Body of pancreas (tissue), 4 donors: Measurements from ENCODE around the gene BABAM1.

Source experiments
- CTCF ChIP-seq, 7 experiments: fragments of 450-650 bp in 4 of 7; fragments of 200-600 bp in 3 of 7; sonication (generic) in 3 of 7; IDR thresholded peaks; one replicate each; pipeline ENCODE4 v1.5.1; 2016 to 2019; ENCODE audit warnings: antibody characterized with exemption in 7 of 7
- POLR2A ChIP-seq, 3 donors: fragments of 450-650 bp; IDR thresholded peaks; one replicate each; pipeline ENCODE4 v1.6.1; 2016; ENCODE audit warnings: antibody characterized with exemption in 3 of 3, mild to moderate bottlenecking in 2 of 3

- TF ChIP-seq CTCF (IDR thresholded peaks at IDR 0.05) (no peak), POLR2A (IDR thresholded peaks at IDR 0.05) (no peak)
These were observed 29.0 kb downstream of the BABAM1 start for GRCh38 chr19:17296273-17296672.
